22Rv1 (cell line): ENCODE results near the gene SLC25A34.

ENCODE experiments used
- CTCF ChIP-seq: fragments of 450-650 bp; IDR thresholded peaks from 2 replicates; pipeline ENCODE4 v1.5.1; 2017; ENCODE audit warnings: mild to moderate bottlenecking
- ZFX ChIP-seq: fragments of 450-650 bp; IDR thresholded peaks from 2 replicates; pipeline ENCODE4 v1.6.1; 2017; ENCODE audit warnings: antibody characterized with exemption, borderline replicate concordance

DNA sequence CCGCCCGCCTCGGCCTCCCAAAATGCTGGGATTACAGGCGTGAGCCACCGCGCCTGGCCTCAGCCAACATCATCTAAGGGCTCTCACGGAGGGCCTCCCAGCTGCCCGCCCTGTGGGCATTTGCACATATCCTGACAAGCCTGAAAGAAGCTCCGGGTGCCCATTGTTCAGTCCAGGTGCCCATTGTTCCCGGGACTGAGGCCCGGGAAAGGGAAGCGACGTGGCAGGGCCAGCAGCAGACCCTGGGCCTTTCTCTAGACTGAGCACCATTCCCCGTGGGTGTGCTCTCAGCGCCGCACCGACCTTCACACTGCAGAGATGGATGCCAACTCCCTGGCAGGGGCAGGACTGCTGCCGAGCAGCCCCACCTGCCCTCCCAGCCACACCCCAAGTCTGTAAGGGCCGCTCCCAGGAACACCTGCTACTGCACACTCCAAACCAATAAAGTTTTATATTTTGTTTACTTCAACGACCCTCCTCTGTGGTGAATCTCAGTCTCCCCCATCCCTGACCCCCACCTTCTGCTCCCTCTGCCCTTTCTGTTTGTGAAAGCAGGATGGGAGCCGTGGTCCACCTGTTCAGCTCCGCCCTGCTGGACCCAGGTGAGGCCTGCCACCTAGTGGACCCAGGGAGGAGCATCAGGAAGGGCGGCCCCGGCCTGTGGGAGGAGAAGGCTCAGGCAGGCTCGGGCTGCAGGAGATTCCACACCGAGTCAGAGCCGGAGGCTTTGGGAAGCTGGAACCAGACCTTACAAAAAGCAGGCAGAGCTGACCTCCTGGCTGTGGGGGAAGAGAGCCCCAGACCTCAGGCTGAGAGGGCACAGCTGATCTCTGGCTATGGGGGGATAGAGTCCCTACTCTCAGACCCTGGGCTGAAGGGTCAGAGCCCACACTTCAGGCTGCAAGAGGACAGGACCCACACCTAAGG, 5.1 kb downstream of the SLC25A34 start:
- TF ChIP-seq CTCF = peak; percentile 96
- TF ChIP-seq ZFX = no peak
